ES-I3 (cell line): ENCODE results near the gene ZNF264.

Source experiments
- H3K36me3 ChIP-seq: 2 replicates; pipeline ENCODE4 v1.6.1; 2013; ENCODE audit warnings: mild to moderate bottlenecking, low read length, control low read depth, moderate library complexity; ENCODE audit not compliant: insufficient read depth
- H3K4me1 ChIP-seq: 2 replicates; pipeline ENCODE4 v1.6.1; 2013; ENCODE audit warnings: mild to moderate bottlenecking, control low read depth, low read length; ENCODE audit not compliant: insufficient read depth
- H3K9ac ChIP-seq: 2 replicates; pipeline ENCODE4 v1.6.1; 2013; ENCODE audit warnings: low read depth, mild to moderate bottlenecking, low read length, moderate library complexity
- H3K9me3 ChIP-seq: 2 replicates; pipeline ENCODE4 v1.6.1; 2013; ENCODE audit warnings: mild to moderate bottlenecking, low read length, moderate library complexity; ENCODE audit not compliant: control insufficient read depth, insufficient read depth

ZNF264 gene

DNA sequence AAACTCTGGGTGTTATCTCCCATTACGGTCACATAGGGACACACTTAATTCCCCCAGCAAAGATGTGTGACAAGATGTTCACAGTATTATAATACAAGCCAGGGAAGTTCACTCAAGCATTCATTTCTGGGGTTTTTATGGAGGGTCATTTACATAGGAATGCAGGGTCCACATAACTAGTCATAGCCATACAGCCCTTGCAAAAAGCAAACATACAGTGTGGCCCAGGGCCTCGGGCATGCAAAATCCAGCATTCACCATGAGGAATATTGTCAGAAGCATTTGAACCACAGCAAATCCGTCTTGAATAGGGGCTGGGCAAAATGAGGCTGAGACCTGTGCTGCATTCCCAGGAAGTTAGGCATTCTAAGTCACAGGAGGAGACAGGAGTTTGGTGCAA is 76.0 kb downstream of the ZNF264 start:
- H3K4me1 ChIP-seq, result peaks cover 20% of the 10 kb centered on the region
- no peak overlapping the region for H3K9ac ChIP-seq
- H3K36me3 ChIP-seq, result no peaks in the 10 kb centered on the region
- no peaks in the 10 kb centered on the region for H3K9me3 ChIP-seq

GRCh38 chr19:57269515-57270250 is 78.4 kb downstream of the ZNF264 start:
- no peak overlapping the region for H3K9ac ChIP-seq
- no peaks in the 10 kb centered on the region; the same call in 1 of the 2 replicates for H3K9me3 ChIP-seq
- peaks cover 11% of the 10 kb centered on the region for H3K4me1 ChIP-seq
- H3K36me3 ChIP-seq, result no peaks in the 10 kb centered on the region

DNA sequence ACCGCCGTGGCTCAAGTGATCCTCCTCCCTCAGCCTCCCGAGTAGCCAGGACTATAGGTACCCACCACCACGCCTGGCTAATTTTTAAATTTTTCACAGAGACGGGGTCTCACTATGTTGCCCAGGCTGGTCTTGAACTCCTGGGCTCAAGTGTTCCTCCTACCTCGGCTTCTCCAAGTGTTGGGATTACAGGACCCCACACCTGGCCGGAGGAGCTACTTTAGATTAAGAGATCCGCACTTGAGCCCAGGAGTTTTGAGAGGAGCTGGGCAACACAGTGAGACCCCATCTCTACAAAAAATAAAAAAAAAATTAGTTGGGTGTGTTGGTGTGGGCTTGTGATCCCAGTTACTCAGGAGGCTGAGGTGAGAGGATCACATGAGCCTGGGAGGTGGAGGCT is 80.0 kb downstream of the ZNF264 start:
- Histone ChIP-seq H3K9me3 (no peaks in the 10 kb centered on the region; the same call in 1 of the 2 replicates), H3K9ac (no peak overlapping the region), H3K4me1 (peaks cover 11% of the 10 kb centered on the region), H3K36me3 (no peaks in the 10 kb centered on the region)
